CD4-positive, alpha-beta T cell treated with Interleukin-15 for 1 hour (primary cell): ENCODE results near the gene MED8.
A peak's percentile ranks its signal among the peaks of the same experiment; 100 is the strongest.

Source experiments
- DNase-seq: peaks from one replicate; pipeline ENCODE4 v3.0.0-alpha.2; 2020

MED8 gene

GRCh38 chr1:43358121-43358745, 31.4 kb downstream of the MED8 start:
- DNase-seq, result peak; percentile 20

GRCh38 chr1:43357251-43357650, 32.3 kb downstream of the MED8 start:
- no peak for DNase-seq

GRCh38 chr1:43354936-43355335, 34.7 kb downstream of the MED8 start:
- no peak for DNase-seq

GRCh38 chr1:43354471-43354870, 35.1 kb downstream of the MED8 start:
- no peak for DNase-seq

GRCh38 chr1:43352881-43353280, 36.7 kb downstream of the MED8 start:
- DNase-seq, result no peak

- DNase-seq, result no peak
Observed at GRCh38 chr1:43352351-43352705, 37.3 kb downstream of the MED8 start.

GRCh38 chr1:43351421-43352350, 37.9 kb downstream of the MED8 start:
- no peak for DNase-seq

GRCh38 chr1:43350976-43351375, 38.6 kb downstream of the MED8 start:
- no peak for DNase-seq

GRCh38 chr1:43349594-43350306, 39.9 kb downstream of the MED8 start:
- no peak for DNase-seq

- peak; percentile 92 for DNase-seq
Observed at GRCh38 chr1:43348809-43349593, 40.6 kb downstream of the MED8 start.

- no peak for DNase-seq
Observed at GRCh38 chr1:43348343-43348808, 41.2 kb downstream of the MED8 start.

GRCh38 chr1:43346636-43347035, 43.0 kb downstream of the MED8 start:
- no peak for DNase-seq

- DNase-seq, result no peak
Observed at GRCh38 chr1:43345120-43345519, 44.5 kb downstream of the MED8 start.

- no peak for DNase-seq
Observed at GRCh38 chr1:43344267-43344850, 45.2 kb downstream of the MED8 start.

GRCh38 chr1:43340559-43340958, 49.0 kb downstream of the MED8 start:
- DNase-seq, result no peak

GRCh38 chr1:43339584-43340232, 49.9 kb downstream of the MED8 start:
- DNase-seq, result no peak

- no peak for DNase-seq
Observed at GRCh38 chr1:43338001-43338400, 51.6 kb downstream of the MED8 start.

GRCh38 chr1:43337588-43337987, 52.0 kb downstream of the MED8 start, which contains the start of gene MPL:
Gene MPL, plus strand, starts transcription at chr1:43337818. Its CDS starts 31 bp downstream, at chr1:43337849.
- DNase-seq, result no peak

- DNase-seq, result no peak
Observed at GRCh38 chr1:43334453-43335205, 55.0 kb downstream of the MED8 start.
